Stomach (tissue), 9 donors: ENCODE data around the gene IGF1R. TPM values are rescaled to one million over a fixed set of nuclear protein-coding genes. Genes with fewer than 3 reads are reported as not detected.
A peak's percentile ranks its signal among the peaks of the same experiment; 100 is the strongest.

Experiments used
- DNase-seq, 2 donors: peaks; one replicate each; pipeline versions ENCODE4 v3.0.0 to v3.0.0-alpha.2; 2013 to 2019
- H3K27ac ChIP-seq, 5 donors: fragments of 200-600 bp in 4 of 5; sonication (generic) in 4 of 5; one replicate each; pipeline ENCODE4 v1.5.1; 2013 to 2019; ENCODE audit warnings: mild to moderate bottlenecking in 1 of 5, moderate library complexity in 1 of 5
- H3K27me3 ChIP-seq, 3 donors: fragments of 200-600 bp; sonication (generic); one replicate each; pipeline ENCODE4 v1.5.1; 2017 to 2019; ENCODE audit warnings: mixed run types in 1 of 3
- H3K36me3 ChIP-seq, 4 donors: fragments of 200-600 bp; sonication (generic); 1 replicate in 3 of 4; 2 replicates in 1 of 4; pipeline ENCODE4 v1.5.1; 2016 to 2019
- H3K4me1 ChIP-seq, 4 donors: fragments of 200-600 bp; sonication (generic); one replicate each; pipeline ENCODE4 v1.5.1; 2016 to 2019
- H3K4me3 ChIP-seq, 4 donors: fragments of 200-600 bp; sonication (generic) in 3 of 4; one replicate each; pipeline ENCODE4 v1.5.1; 2016 to 2019; ENCODE audit warnings: mild to moderate bottlenecking in 1 of 4
- H3K9me3 ChIP-seq, 4 donors: fragments of 200-600 bp; sonication (generic); one replicate each; pipeline ENCODE4 v1.5.1; 2016 to 2019
- EP300 ChIP-seq: sonication (generic); formaldehyde crosslinking; IDR thresholded peaks from one replicate; pipeline ENCODE4 v1.6.1; 2017; ENCODE audit warnings: antibody characterized with exemption
- POLR2A ChIP-seq, 4 donors: fragments of 450-650 bp; IDR thresholded peaks; one replicate each; pipeline ENCODE4 v1.6.1; 2016; ENCODE audit warnings: antibody characterized with exemption in 4 of 4, control low read depth in 2 of 4, mild to moderate bottlenecking in 1 of 4, moderate library complexity in 1 of 4
- POLR2AphosphoS5 ChIP-seq, 3 donors: sonication (generic); formaldehyde crosslinking; IDR thresholded peaks; one replicate each; pipeline ENCODE4 v1.6.1; 2016; ENCODE audit warnings: antibody characterized with exemption in 3 of 3
- WGBS, 5 donors: extraction: QIAGEN DNeasy Blood & Tissue Kit in 3 of 5; methylation state at CpG; one replicate each; pipeline versions ENCODE4 v1.1.5 to v1.1.7; 2013 to 2018; 5-methylcytosine and 5-hydroxymethylcytosine counted together
- intact Hi-C: fragments of 100-400 bp; cut with DNase I; formaldehyde crosslinking; loops from one replicate; pipeline ENCODE4 v1.15.1; 2023; ENCODE audit warnings: low total_unique reads
- polyA plus RNA-seq, 3 donors: library from polyadenylated mRNA; stranded (reverse); fragments of 200-250 nt; gene quantifications; one replicate each; pipeline ENCODE4 v1.2.3, GENCODE V29; 2013
- total RNA-seq, 5 donors: library from RNA; depleted of rRNA; stranded (reverse); fragments of >200 nt; gene quantifications; one replicate each; pipeline versions ENCODE4 v1.1.0 to v1.2.3, GENCODE V29; 2014 to 2016
- TF ChIP-seq, protein P1 (sequence below), 7 experiments: fragments of 450-650 bp in 4 of 7; fragments of 200-600 bp in 3 of 7; sonication (generic) in 3 of 7; IDR thresholded peaks; one replicate each; pipeline ENCODE4 v1.5.1; 2016 to 2019; ENCODE audit warnings: antibody characterized with exemption in 7 of 7, control low read depth in 2 of 7, mild to moderate bottlenecking in 1 of 7
- donor health status: healthy with polysubstance abuse.
- donor health status: Bipolar disorder and iron deficiency.
- donor health status: healthy.

The IGF1R gene
- total and polyA plus RNA-seq, 8 donors: 2.3 to 131 (median 42.8) TPM

- WGBS, 5 donors: 0 to 2% (median 2%) methylated on average over 33 to 94 of the region's 94 CpGs
- intact Hi-C loops: loop anchor here (10.0 kb wide), 1 partner anchor 125 kb away; no protein-coding TSS in a partner anchor
- no peaks in the 10 kb centered on the region for H3K36me3 ChIP-seq
- peak; percentile 53 to 82 for DNase-seq
- H3K4me1 ChIP-seq: peaks cover 15 to 61% (median 35%) of the 10 kb centered on the region in 4 donors
- peak overlapping the region; percentile 84 to 89 (median 88) for H3K4me3 ChIP-seq
- no peaks in the 10 kb centered on the region for H3K9me3 ChIP-seq
- no peak for TF ChIP-seq EP300
- TF ChIP-seq POLR2AphosphoS5 (IDR thresholded peaks at IDR 0.05): no peak
- TF ChIP-seq POLR2A (IDR thresholded peaks at IDR 0.05): no peak
- TF ChIP-seq, protein P1, sequence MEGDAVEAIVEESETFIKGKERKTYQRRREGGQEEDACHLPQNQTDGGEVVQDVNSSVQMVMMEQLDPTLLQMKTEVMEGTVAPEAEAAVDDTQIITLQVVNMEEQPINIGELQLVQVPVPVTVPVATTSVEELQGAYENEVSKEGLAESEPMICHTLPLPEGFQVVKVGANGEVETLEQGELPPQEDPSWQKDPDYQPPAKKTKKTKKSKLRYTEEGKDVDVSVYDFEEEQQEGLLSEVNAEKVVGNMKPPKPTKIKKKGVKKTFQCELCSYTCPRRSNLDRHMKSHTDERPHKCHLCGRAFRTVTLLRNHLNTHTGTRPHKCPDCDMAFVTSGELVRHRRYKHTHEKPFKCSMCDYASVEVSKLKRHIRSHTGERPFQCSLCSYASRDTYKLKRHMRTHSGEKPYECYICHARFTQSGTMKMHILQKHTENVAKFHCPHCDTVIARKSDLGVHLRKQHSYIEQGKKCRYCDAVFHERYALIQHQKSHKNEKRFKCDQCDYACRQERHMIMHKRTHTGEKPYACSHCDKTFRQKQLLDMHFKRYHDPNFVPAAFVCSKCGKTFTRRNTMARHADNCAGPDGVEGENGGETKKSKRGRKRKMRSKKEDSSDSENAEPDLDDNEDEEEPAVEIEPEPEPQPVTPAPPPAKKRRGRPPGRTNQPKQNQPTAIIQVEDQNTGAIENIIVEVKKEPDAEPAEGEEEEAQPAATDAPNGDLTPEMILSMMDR (IDR thresholded peaks at IDR 0.05): peak in 3 of 7 experiments; percentile 15 to 29 (median 16)
- peak overlapping the region; percentile 89 to 97 (median 94) for H3K27ac ChIP-seq
- H3K27me3 ChIP-seq: peaks cover 0 to 30% (median 13%) of the 10 kb centered on the region in 3 donors
These were observed 1.4 kb downstream of the IGF1R start for GRCh38 chr15:98649472-98650416.

DNA sequence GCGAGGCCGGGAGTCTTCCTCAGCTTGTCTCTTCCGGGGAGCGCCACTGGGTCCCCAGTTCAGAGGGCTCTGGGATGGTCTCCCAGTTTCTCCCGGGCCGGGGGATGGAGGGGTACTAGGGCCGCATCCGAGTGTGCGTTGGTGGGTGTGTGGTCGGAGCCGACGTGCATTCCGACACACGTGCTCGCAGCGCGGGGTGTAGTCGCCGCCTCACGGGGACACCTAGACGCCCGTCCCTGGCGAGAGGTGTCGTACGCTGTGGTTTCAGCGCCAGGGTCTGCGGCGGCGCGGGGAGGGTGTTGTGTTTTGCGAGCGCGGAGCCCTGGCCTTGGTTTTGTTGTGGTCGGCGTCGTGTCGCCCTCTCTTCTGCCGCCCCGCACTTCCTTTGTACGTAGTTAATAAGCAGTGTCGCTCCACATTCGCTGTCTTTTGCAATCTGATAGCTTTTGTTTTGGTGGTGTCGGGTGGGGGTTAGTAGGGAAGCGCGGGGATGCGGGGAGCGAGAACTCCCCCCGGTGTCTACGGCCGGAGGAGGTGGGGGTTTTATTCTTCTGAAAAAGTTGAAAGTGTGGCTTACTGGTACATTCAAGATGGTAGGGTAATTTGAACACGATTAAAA lies 2.2 kb downstream of the IGF1R start:
- TF ChIP-seq, protein P1 (IDR thresholded peaks at IDR 0.05): no peak
- no peak for TF ChIP-seq POLR2A (IDR thresholded peaks at IDR 0.05)
- TF ChIP-seq POLR2AphosphoS5 (IDR thresholded peaks at IDR 0.05): no peak
- TF ChIP-seq EP300: no peak
- 1 to 3% (median 1%) methylated on average over 30 to 51 of the region's 51 CpGs for WGBS, 5 donors
- Histone ChIP-seq H3K27me3 (peaks cover 0 to 30% (median 13%) of the 10 kb centered on the region in 3 donors), H3K36me3 (no peaks in the 10 kb centered on the region), H3K4me3 (peak overlapping the region; percentile 84 to 89 (median 88)), H3K4me1 (peaks cover 15 to 68% (median 40%) of the 10 kb centered on the region in 4 donors), H3K27ac (peak overlapping the region; percentile 89 to 97 (median 94)), H3K9me3 (no peaks in the 10 kb centered on the region)
- intact Hi-C loops: loop anchor here (10.0 kb wide), 1 partner anchor 124 kb away; no protein-coding TSS in a partner anchor
- DNase-seq: peak; percentile 55 to 80

- peaks cover 0 to 30% (median 13%) of the 10 kb centered on the region in 3 donors for H3K27me3 ChIP-seq
- peaks cover 15 to 72% (median 42%) of the 10 kb centered on the region in 4 donors for H3K4me1 ChIP-seq
- H3K27ac ChIP-seq: peak overlapping the region; percentile 89 to 97 (median 94)
- peak overlapping the region; percentile 84 to 89 (median 88) for H3K4me3 ChIP-seq
- 1 to 6% (median 3%) methylated on average over 28 of the region's 28 CpGs for WGBS, 5 donors
- no peaks in the 10 kb centered on the region for H3K36me3 ChIP-seq
- TF ChIP-seq, protein P1 (IDR thresholded peaks at IDR 0.05): no peak
- no peak for TF ChIP-seq EP300
- DNase-seq: peak; percentile 49 to 73
- intact Hi-C loops: loop anchor here (10.0 kb wide), 1 partner anchor 124 kb away; no protein-coding TSS in a partner anchor
- no peaks in the 10 kb centered on the region for H3K9me3 ChIP-seq
These were observed 2.7 kb downstream of the IGF1R start for GRCh38 chr15:98651036-98651481.
